AG04450 (cell line): ENCODE results near the gene KRTAP9-7. TPM values are rescaled to one million over a fixed set of nuclear protein-coding genes. Genes with fewer than 3 reads are reported as not detected.

ENCODE experiments used
- CTCF ChIA-PET: fragments of 300-600, 350-600 bp; formaldehyde crosslinking; extraction: SDS; loops from one replicate; lab custom pipeline; 2022; ENCODE audit warnings: antibody characterized with exemption, inconsistent platforms; lab: Charles Lee
- POLR2A ChIA-PET: fragments of 350-600 bp; formaldehyde crosslinking; extraction: SDS; loops from one replicate; lab custom pipeline; 2021; ENCODE audit warnings: antibody characterized with exemption, inconsistent platforms; lab: Yijun Ruan, JAX
- DNase-seq: peaks from one replicate; pipeline ENCODE4 v3.0.0-alpha.2; 2011; ENCODE audit warnings: low read depth, low spot score
- H3K27ac ChIP-seq: one replicate; pipeline ENCODE4 v1.5.1; 2012; ENCODE audit warnings: low read depth, low read length, control low read depth
- H3K27me3 ChIP-seq: one replicate; pipeline ENCODE4 v1.6.0; 2012; ENCODE audit warnings: low read length; ENCODE audit not compliant: control insufficient read depth, insufficient read depth
- H3K4me3 ChIP-seq: 2 replicates; pipeline ENCODE4 v1.5.1; 2011; ENCODE audit warnings: mild to moderate bottlenecking, low read depth, low read length, control low read depth
- H3K9me3 ChIP-seq: 2 replicates; pipeline ENCODE4 v1.5.1; 2012; ENCODE audit warnings: low read length; ENCODE audit not compliant: control insufficient read depth, insufficient read depth
- CTCF ChIP-seq: IDR thresholded peaks from 2 replicates; pipeline ENCODE4 v1.5.1; 2011; ENCODE audit warnings: low read depth, low read length, control low read depth, inconsistent platforms
- polyA plus RNA-seq: library from polyadenylated mRNA; depleted of rRNA; stranded (reverse); fragments of >200 nt; gene quantifications from 2 replicates; pipeline ENCODE4 v1.2.3, GENCODE V29; 2011

The KRTAP9-7 gene
- polyA plus RNA-seq, 1 experiment: not detected

GRCh38 chr17:41271858-41272257 lies 3.6 kb upstream of the KRTAP9-7 start:
- no peak for TF ChIP-seq CTCF
- ChIA-PET POLR2A (no interaction called here), CTCF (no interaction called here)
- no peaks in the 10 kb centered on the region for H3K9me3 ChIP-seq
- no peak overlapping the region for H3K27ac ChIP-seq
- no peak for DNase-seq
- H3K4me3 ChIP-seq: no peak overlapping the region
- H3K27me3 ChIP-seq: peaks cover 14% of the 10 kb centered on the region

DNA sequence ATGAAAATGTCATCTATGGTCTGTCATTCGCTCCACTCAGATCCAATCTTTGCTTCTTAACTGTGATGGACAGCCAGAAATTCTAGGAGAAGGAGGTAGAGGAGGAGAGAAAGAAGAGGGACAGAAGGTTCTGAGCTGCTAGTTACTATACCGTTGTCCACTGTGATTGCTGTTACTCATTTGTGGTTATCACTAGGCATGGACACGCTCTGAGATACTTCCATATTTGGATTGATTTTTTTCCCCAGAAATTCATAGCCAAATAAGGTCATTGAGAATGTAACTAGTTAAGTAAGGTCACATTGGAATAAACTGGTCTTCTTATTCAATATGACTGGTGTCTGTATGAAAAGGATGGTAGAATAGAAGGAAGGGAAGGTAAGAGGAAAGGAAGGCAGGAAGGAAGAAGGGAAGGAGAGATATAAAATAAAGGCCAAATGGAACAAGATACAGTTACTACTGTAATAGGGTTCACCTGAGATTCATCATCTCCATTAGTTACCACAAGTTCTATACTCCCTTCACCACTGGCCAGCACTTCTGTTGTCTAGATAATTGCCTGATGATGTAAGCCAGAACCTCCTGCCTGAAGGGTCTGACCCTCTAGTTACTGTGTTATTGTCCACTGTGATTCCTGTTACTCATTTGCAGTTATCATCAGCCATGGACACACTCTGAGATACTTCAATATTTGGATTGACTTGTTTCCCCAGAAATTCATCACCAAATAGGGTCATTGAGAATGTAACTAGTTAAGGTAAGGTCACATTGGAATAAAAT lies 2.9 kb downstream of the KRTAP9-7 start:
- ChIA-PET POLR2A (no interaction called here), CTCF (no interaction called here)
- no peak for DNase-seq
- no peak overlapping the region for H3K4me3 ChIP-seq
- no peak for TF ChIP-seq CTCF
- no peak overlapping the region for H3K27ac ChIP-seq
- peaks cover 2% of the 10 kb centered on the region for H3K27me3 ChIP-seq
- H3K9me3 ChIP-seq: no peaks in the 10 kb centered on the region

GRCh38 chr17:41284043-41284442 lies 8.5 kb downstream of the KRTAP9-7 start:
- DNase-seq: peak; percentile 10
- no peak for TF ChIP-seq CTCF
- no peak overlapping the region for H3K4me3 ChIP-seq
- POLR2A ChIA-PET: no interaction called here
- H3K27ac ChIP-seq: no peak overlapping the region
- no peaks in the 10 kb centered on the region for H3K9me3 ChIP-seq
- H3K27me3 ChIP-seq: no peaks in the 10 kb centered on the region
- CTCF ChIA-PET: no interaction called here

GRCh38 chr17:41284546-41284945 lies 9.0 kb downstream of the KRTAP9-7 start:
- Histone ChIP-seq H3K27ac (no peak overlapping the region), H3K27me3 (no peaks in the 10 kb centered on the region)

More at GRCh38 chr17:41284546-41284945, 9.0 kb downstream of the KRTAP9-7 start:
- Histone ChIP-seq H3K9me3 (no peaks in the 10 kb centered on the region), H3K4me3 (no peak overlapping the region)
- no peak for DNase-seq
- ChIA-PET POLR2A (no interaction called here), CTCF (no interaction called here)
- TF ChIP-seq CTCF: no peak
